GM12864 (cell line): Measurements from ENCODE around the gene KIAA0319L.

Experiments
- DNase-seq: peaks from one replicate; pipeline ENCODE4 v3.0.0-alpha.2; 2011; ENCODE audit warnings: low read depth
- H3K4me3 ChIP-seq: 2 replicates; pipeline ENCODE4 v1.5.1; 2011; ENCODE audit warnings: mild to moderate bottlenecking, low read depth, low read length, control low read depth
- TF ChIP-seq, protein P1 (sequence below): IDR thresholded peaks from 2 replicates; pipeline ENCODE4 v1.5.1; 2011; ENCODE audit warnings: low read depth, mild to moderate bottlenecking, moderate library complexity, low read length, control low read depth, inconsistent platforms; ENCODE audit errors: missing control alignments

Gene KIAA0319L

GRCh38 chr1:35544976-35545375, 12.2 kb downstream of the KIAA0319L start:
- TF ChIP-seq, protein P1, sequence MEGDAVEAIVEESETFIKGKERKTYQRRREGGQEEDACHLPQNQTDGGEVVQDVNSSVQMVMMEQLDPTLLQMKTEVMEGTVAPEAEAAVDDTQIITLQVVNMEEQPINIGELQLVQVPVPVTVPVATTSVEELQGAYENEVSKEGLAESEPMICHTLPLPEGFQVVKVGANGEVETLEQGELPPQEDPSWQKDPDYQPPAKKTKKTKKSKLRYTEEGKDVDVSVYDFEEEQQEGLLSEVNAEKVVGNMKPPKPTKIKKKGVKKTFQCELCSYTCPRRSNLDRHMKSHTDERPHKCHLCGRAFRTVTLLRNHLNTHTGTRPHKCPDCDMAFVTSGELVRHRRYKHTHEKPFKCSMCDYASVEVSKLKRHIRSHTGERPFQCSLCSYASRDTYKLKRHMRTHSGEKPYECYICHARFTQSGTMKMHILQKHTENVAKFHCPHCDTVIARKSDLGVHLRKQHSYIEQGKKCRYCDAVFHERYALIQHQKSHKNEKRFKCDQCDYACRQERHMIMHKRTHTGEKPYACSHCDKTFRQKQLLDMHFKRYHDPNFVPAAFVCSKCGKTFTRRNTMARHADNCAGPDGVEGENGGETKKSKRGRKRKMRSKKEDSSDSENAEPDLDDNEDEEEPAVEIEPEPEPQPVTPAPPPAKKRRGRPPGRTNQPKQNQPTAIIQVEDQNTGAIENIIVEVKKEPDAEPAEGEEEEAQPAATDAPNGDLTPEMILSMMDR = peak; percentile 70

DNA sequence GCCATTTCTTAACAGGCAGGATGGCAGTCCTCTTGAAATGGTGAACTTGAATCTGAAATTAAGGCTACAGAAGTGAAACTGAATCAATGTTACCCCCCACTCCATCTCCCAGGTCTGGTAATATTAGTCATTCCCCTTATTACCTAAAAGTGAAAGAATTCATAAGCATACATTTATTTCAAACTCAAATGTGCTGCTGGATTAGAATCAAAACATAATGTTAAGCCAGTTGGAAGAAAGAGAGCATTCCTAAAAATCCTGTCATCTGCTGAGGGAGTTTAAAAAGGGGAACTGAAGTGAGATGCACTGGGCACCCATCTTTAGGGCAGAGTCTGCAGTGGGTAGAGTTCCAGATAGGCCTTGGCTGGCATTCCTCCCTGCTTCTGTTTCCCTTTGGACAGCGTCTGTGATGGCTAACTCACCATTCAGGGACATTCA, 17.4 kb downstream of the KIAA0319L start:
- no peak overlapping the region; the same call in 1 of the 2 replicates for H3K4me3 ChIP-seq
- no peak for DNase-seq
- TF ChIP-seq, protein P1 = no peak

More at GRCh38 chr1:35544976-35545375, 12.2 kb downstream of the KIAA0319L start:
- no peak overlapping the region for H3K4me3 ChIP-seq
- no peak for DNase-seq

DNA sequence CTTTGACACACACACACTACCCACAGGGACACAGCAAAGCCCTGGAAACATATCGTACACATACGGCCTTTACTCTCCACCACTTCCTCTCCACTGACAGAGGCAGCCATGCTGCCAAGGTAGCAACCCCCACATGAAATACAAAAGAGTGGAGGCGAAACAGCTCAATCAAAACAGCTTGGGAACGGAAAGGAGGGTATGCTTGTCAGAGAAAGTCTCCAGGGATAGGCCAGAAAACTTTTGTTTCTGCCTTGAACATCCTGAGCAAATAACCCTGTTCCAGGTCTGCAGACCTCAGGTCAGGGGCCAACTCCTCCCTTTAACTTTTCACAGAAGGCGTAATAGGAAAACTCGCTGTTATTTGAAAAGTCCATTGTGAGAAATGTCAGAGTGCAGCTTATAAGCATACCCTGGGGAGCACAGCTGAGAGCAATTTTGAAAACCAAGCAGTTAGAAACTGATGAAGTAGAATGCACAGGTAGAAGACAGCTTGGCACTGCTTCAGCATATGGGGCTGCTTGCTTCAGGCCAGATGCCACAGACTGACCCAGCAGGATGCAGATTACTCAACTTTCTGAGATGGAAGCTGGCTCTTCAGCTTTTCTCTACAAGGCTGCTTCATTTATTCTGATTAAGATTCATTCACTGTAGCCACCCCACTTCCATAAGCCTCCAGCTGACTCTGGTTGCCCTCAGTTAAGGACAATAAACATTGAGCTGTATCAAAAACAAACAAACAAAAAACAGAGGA, 18.0 kb downstream of the KIAA0319L start:
- peak overlapping the region; percentile 28 for H3K4me3 ChIP-seq

DNA sequence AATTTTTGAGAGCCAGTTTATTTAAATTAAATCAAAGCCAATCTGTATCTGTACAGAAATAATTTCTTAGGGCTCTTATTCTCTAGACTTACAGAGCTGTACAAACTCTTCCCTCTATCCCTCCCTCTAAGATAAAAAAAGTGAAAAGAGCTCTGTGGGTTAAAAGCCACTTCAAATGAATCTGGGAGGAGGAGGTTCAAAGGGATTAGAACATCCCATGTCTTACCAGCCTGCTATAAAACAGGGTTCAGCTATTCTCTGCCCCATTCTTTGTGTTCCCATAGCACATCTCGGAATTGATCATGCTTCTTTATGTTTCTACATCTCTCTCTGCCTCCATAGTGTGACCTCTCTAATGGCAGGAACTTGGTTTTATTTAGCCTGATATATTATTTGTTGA, 19.4 kb downstream of the KIAA0319L start:
- no peak overlapping the region for H3K4me3 ChIP-seq
- no peak for DNase-seq
- TF ChIP-seq, protein P1 = no peak

More for the DNA sequence above, 18.0 kb downstream of the KIAA0319L start:
- no peak for DNase-seq
- TF ChIP-seq, protein P1 = no peak

DNA sequence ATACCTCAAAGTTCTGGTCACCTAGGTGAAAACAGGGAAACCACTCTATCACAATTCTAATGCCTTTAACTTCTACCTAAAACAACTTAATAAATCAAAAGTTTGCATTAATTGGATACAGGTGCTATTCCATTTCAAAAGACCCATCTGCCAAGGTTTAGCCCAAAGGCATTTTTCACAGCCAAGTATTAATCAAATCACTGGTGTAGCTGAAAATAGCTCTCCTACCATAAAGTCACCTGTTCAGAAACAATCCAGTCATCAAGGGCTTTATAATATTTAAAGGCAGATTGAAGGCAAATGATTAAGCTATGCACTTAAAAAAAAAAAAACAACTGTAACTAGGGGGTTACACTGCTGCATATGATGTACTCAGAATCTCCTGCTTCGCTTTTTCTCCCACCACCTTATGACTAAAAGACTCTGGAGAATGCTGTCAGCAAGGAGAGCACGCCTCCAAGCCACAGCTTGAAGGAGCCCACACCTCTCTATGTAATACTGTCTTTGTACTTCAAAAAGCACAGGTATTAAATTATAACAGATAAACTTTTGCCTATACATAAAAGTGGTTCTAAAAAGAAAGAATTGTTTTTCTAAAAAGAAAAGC, 20.5 kb downstream of the KIAA0319L start:
- no peak overlapping the region for H3K4me3 ChIP-seq
- DNase-seq = no peak
- TF ChIP-seq, protein P1 = no peak

DNA sequence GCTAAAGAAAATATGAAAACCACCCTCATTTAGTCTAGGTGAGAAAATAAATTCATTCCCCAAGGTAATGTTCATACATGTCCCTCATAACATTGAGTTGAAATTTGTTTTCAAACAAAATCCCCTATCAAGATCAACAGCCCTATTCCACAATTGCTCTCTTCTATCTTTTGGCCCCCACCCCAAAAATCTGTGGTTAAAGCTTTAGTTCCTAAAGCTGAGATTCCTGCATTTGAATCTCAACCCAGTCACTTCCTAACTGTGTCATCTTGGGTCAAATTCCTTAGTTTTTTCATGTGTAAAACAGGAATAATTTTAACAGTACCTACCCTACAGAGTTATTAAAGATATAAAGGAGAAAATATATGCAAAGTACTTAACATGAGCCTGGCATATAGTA, 22.0 kb downstream of the KIAA0319L start:
- DNase-seq = no peak
- TF ChIP-seq, protein P1 = no peak
- no peak overlapping the region for H3K4me3 ChIP-seq

GRCh38 chr1:35533586-35533985, 23.6 kb downstream of the KIAA0319L start:
- TF ChIP-seq, protein P1 = no peak
- no peak overlapping the region for H3K4me3 ChIP-seq
- no peak for DNase-seq
